Measurements from ENCODE around the gene EPS8. TPM values are rescaled to one million over a fixed set of nuclear protein-coding genes. Genes with fewer than 3 reads are reported as not detected.

EPS8 gene
- 97.5 and 108 TPM in 2 replicates for total RNA-seq (2022)
- Bru-seq, nascent RNA, result percentile 93 among the genes with signal in this experiment
- BruChase-seq, experiment 1, labeled RNA remaining after a 6-hour chase, result percentile 82 among the genes with signal in this experiment
- BruChase-seq, experiment 2, labeled RNA remaining after a 2-hour chase, result percentile 78 among the genes with signal in this experiment
- long read RNA-seq, transcript EPS8-221 (21 exons, 3,873 nt), result major isoform, 54 of 99 reads
- long read RNA-seq, transcript EPS8-222 (22 exons, 3,904 nt), result minor isoform, 6 of 99 reads
- long read RNA-seq, transcript EPS8-213 (21 exons, 2,965 nt), result minor isoform, 10 of 99 reads
- long read RNA-seq, partial matches to known transcripts, result 5 of 99 reads
- long read RNA-seq, other reads (novel, unspliced or antisense), result 24 of 99 reads

GRCh38 chr12:15789220-15790171, at the start of gene EPS8:
TSS of gene EPS8 (minus strand) at chr12:15789388. CDS start at chr12:15682951, 106,437 bp downstream.
- H3K27me3 Mint-ChIP-seq (ENCODE audit: unreplicated experiment), result no peaks in the 10 kb centered on the region
- TSS peak; percentile 81 for BruUV-seq (replicated peaks)
- H3K9me3 Mint-ChIP-seq (ENCODE audit: low read depth, unreplicated experiment), result peaks cover 5% of the 10 kb centered on the region
- peaks cover 34% of the 10 kb centered on the region for H3K4me1 Mint-ChIP-seq (ENCODE audit: low read depth, unreplicated experiment)
- peak; percentile 95 for DNase-seq
- no peak for TF ChIP-seq CTCF (IDR thresholded peaks at IDR 0.05; ENCODE audit: unreplicated experiment)
- H3K36me3 Mint-ChIP-seq (ENCODE audit: insufficient read depth, unreplicated experiment), result peaks cover 39% of the 10 kb centered on the region
- H3K27ac Mint-ChIP-seq (ENCODE audit: unreplicated experiment), result peak within 1 kb of the TSS; percentile 71
- peak within 1 kb of the TSS; percentile 80 for H3K4me3 Mint-ChIP-seq (ENCODE audit: low read depth, unreplicated experiment)
- CTCF ChIA-PET, result interaction anchor here (0.6 to 1.2 kb wide), 4 partner anchors 9 to 71 kb away, joined by 3 read pairs; no protein-coding TSS in a partner anchor
- intact Hi-C loops (cut with micrococcal nuclease; ENCODE audit: unreplicated experiment), result loop anchor here (5.0 kb wide), 1 partner anchor 197 kb away; no protein-coding TSS in a partner anchor

- peaks cover 3% of the 10 kb centered on the region for H3K9me3 Mint-ChIP-seq (ENCODE audit: low read depth, unreplicated experiment)
- no peaks in the 10 kb centered on the region for H3K36me3 Mint-ChIP-seq (ENCODE audit: insufficient read depth, unreplicated experiment)
- CTCF ChIA-PET, result no interaction called here
- intact Hi-C loops (cut with micrococcal nuclease; ENCODE audit: unreplicated experiment), result no loop called here
- BruUV-seq (replicated peaks), result no TSS peak
- DNase-seq, result no peak
- H3K27me3 Mint-ChIP-seq (ENCODE audit: unreplicated experiment), result no peaks in the 10 kb centered on the region
- H3K27ac Mint-ChIP-seq (ENCODE audit: unreplicated experiment), result no peak overlapping the region
- H3K4me1 Mint-ChIP-seq (ENCODE audit: low read depth, unreplicated experiment), result peaks cover 12% of the 10 kb centered on the region
- no peak overlapping the region for H3K4me3 Mint-ChIP-seq (ENCODE audit: low read depth, unreplicated experiment)
- no peak for TF ChIP-seq CTCF (IDR thresholded peaks at IDR 0.05; ENCODE audit: unreplicated experiment)
These were observed 48.1 kb upstream of the EPS8 start for GRCh38 chr12:15837141-15837790.

- peaks cover 38% of the 10 kb centered on the region for H3K4me1 Mint-ChIP-seq (ENCODE audit: low read depth, unreplicated experiment)
- CTCF ChIA-PET, result no interaction called here
- DNase-seq, result no peak
- no peak overlapping the region for H3K27ac Mint-ChIP-seq (ENCODE audit: unreplicated experiment)
- no peak for TF ChIP-seq CTCF (IDR thresholded peaks at IDR 0.05; ENCODE audit: unreplicated experiment)
- no peaks in the 10 kb centered on the region for H3K27me3 Mint-ChIP-seq (ENCODE audit: unreplicated experiment)
- peaks cover 3% of the 10 kb centered on the region for H3K9me3 Mint-ChIP-seq (ENCODE audit: low read depth, unreplicated experiment)
- no peak overlapping the region for H3K4me3 Mint-ChIP-seq (ENCODE audit: low read depth, unreplicated experiment)
- H3K36me3 Mint-ChIP-seq (ENCODE audit: insufficient read depth, unreplicated experiment), result no peaks in the 10 kb centered on the region
- intact Hi-C loops (cut with micrococcal nuclease; ENCODE audit: unreplicated experiment), result loop anchor here (5.0 kb wide), 1 partner anchor 37 kb away; no protein-coding TSS in a partner anchor
- BruUV-seq (replicated peaks), result no TSS peak
These were observed 45.4 kb upstream of the EPS8 start for GRCh38 chr12:15834575-15834974.

Data from Calu3 (cell line).